ENCODE results near the gene MSRB1. TPM values are rescaled to one million over a fixed set of nuclear protein-coding genes. Genes with fewer than 3 reads are reported as not detected.

Gene MSRB1
- total and polyA plus RNA-seq, 7 donors, result 17.8 to 136 (median 35.7) TPM

GRCh38 chr16:1975432-1976215 is 32.6 kb upstream of the MSRB1 start:
- 92 to 95% methylated on average over 33 of the region's 33 CpGs for WGBS, 2 donors
- intact Hi-C loops (cut with DNase I), result no loop called here
- DNase-seq, result no peak

GRCh38 chr16:1974157-1975070 is 31.4 kb upstream of the MSRB1 start:
- intact Hi-C loops (cut with DNase I), result no loop called here
- no peak overlapping the region for H3K27ac ChIP-seq
- no peaks in the 10 kb centered on the region for H3K9me3 ChIP-seq
- DNase-seq, result no peak
- peaks cover 12 to 56% (median 40%) of the 10 kb centered on the region in 3 donors for H3K27me3 ChIP-seq
- TF ChIP-seq EP300 (IDR thresholded peaks at IDR 0.05), result no peak
- no peak for TF ChIP-seq POLR2AphosphoS5 (IDR thresholded peaks at IDR 0.05)
- TF ChIP-seq, protein P1, sequence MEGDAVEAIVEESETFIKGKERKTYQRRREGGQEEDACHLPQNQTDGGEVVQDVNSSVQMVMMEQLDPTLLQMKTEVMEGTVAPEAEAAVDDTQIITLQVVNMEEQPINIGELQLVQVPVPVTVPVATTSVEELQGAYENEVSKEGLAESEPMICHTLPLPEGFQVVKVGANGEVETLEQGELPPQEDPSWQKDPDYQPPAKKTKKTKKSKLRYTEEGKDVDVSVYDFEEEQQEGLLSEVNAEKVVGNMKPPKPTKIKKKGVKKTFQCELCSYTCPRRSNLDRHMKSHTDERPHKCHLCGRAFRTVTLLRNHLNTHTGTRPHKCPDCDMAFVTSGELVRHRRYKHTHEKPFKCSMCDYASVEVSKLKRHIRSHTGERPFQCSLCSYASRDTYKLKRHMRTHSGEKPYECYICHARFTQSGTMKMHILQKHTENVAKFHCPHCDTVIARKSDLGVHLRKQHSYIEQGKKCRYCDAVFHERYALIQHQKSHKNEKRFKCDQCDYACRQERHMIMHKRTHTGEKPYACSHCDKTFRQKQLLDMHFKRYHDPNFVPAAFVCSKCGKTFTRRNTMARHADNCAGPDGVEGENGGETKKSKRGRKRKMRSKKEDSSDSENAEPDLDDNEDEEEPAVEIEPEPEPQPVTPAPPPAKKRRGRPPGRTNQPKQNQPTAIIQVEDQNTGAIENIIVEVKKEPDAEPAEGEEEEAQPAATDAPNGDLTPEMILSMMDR (IDR thresholded peaks at IDR 0.05), result no peak
- TF ChIP-seq POLR2A (IDR thresholded peaks at IDR 0.05), result no peak
- H3K4me1 ChIP-seq, result peaks cover 0 to 28% (median 26%) of the 10 kb centered on the region in 4 donors
- WGBS, 2 donors, result 95 to 96% methylated on average over 42 of the region's 42 CpGs
- no peak overlapping the region for H3K4me3 ChIP-seq
- peaks cover 43 to 52% (median 45%) of the 10 kb centered on the region in 4 donors for H3K36me3 ChIP-seq

More at GRCh38 chr16:1975432-1976215, 32.6 kb upstream of the MSRB1 start:
- Histone ChIP-seq H3K36me3 (peaks cover 43 to 52% (median 45%) of the 10 kb centered on the region in 4 donors), H3K4me3 (no peak overlapping the region), H3K9me3 (no peaks in the 10 kb centered on the region), H3K4me1 (peaks cover 0 to 31% (median 26%) of the 10 kb centered on the region in 4 donors), H3K27me3 (peaks cover 24 to 68% (median 52%) of the 10 kb centered on the region in 3 donors), H3K27ac (no peak overlapping the region)
- no peak for TF ChIP-seq EP300 (IDR thresholded peaks at IDR 0.05)
- no peak for TF ChIP-seq POLR2A (IDR thresholded peaks at IDR 0.05)
- TF ChIP-seq POLR2AphosphoS5 (IDR thresholded peaks at IDR 0.05), result no peak
- TF ChIP-seq, protein P1 (IDR thresholded peaks at IDR 0.05), result no peak

DNA sequence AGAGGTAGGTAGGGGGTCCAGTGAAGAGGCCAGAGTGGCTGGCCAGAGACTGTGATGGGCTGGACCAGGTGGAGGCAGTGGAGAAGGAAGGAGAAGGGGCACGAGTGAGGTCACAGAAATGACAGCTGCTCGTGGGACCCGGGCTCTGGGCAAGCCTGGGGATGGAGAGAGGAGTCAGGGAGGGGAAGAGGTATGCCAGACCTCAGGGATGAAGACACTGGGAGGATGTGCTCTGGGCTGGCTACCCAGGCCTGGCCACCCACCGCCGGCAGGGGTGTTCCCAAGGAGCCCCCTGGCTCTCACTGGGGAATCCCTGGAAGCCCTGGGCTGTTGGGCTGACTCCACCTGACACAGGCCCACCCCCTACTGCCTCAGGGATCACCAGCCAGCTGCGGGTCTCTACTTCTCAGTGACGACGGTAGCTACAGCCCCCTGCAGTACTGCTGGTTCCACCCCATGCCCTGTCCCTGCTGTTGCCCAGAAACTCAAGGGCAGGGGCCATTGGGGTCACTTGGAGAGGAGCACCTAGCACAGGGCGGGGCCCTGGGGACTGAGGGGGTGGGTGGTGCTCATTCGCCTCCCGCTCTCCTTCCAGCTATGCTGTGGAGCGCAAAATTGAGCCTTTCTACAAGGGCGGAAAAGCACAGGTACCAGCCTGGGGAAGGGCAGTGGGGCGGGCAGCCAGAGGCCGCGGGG is 30.6 kb upstream of the MSRB1 start:
- H3K4me1 ChIP-seq, result peaks cover 0 to 25% (median 23%) of the 10 kb centered on the region in 4 donors
- intact Hi-C loops (cut with DNase I), result no loop called here
- no peaks in the 10 kb centered on the region for H3K9me3 ChIP-seq
- H3K27ac ChIP-seq, result no peak overlapping the region
- no peak for TF ChIP-seq EP300 (IDR thresholded peaks at IDR 0.05)
- TF ChIP-seq, protein P1 (IDR thresholded peaks at IDR 0.05), result no peak
- no peak for TF ChIP-seq POLR2AphosphoS5 (IDR thresholded peaks at IDR 0.05)
- TF ChIP-seq POLR2A (IDR thresholded peaks at IDR 0.05), result no peak
- 92% methylated on average over 16 of the region's 16 CpGs for WGBS, 2 donors
- H3K27me3 ChIP-seq, result peaks cover 4 to 48% (median 32%) of the 10 kb centered on the region in 3 donors
- no peak overlapping the region for H3K4me3 ChIP-seq
- H3K36me3 ChIP-seq, result peaks cover 41 to 48% (median 45%) of the 10 kb centered on the region in 4 donors
- no peak for DNase-seq

- no peak for DNase-seq
- intact Hi-C loops (cut with DNase I), result no loop called here
- Histone ChIP-seq H3K27me3 (peaks cover 0 to 36% (median 21%) of the 10 kb centered on the region in 3 donors), H3K4me3 (peak overlapping the region; percentile 83 to 99 (median 92)), H3K27ac (peak overlapping the region in 3 of 4 donors; percentile 89 to 96 (median 92)), H3K9me3 (no peaks in the 10 kb centered on the region), H3K4me1 (peaks cover 0 to 25% (median 23%) of the 10 kb centered on the region in 4 donors), H3K36me3 (peaks cover 30 to 36% (median 34%) of the 10 kb centered on the region in 4 donors)
- TF ChIP-seq POLR2A (IDR thresholded peaks at IDR 0.05) (no peak), EP300 (IDR thresholded peaks at IDR 0.05) (no peak), POLR2AphosphoS5 (IDR thresholded peaks at IDR 0.05) (no peak)
- TF ChIP-seq, protein P1 (IDR thresholded peaks at IDR 0.05), result no peak
- WGBS, 2 donors, result 1 to 3% methylated on average over 22 of the region's 22 CpGs
Measured at GRCh38 chr16:1972490-1972877, 29.5 kb upstream of the MSRB1 start.

Measured in sigmoid colon (tissue), 7 donors.